ENCODE measurements around the gene ARHGEF2.

Gene ARHGEF2

DNA sequence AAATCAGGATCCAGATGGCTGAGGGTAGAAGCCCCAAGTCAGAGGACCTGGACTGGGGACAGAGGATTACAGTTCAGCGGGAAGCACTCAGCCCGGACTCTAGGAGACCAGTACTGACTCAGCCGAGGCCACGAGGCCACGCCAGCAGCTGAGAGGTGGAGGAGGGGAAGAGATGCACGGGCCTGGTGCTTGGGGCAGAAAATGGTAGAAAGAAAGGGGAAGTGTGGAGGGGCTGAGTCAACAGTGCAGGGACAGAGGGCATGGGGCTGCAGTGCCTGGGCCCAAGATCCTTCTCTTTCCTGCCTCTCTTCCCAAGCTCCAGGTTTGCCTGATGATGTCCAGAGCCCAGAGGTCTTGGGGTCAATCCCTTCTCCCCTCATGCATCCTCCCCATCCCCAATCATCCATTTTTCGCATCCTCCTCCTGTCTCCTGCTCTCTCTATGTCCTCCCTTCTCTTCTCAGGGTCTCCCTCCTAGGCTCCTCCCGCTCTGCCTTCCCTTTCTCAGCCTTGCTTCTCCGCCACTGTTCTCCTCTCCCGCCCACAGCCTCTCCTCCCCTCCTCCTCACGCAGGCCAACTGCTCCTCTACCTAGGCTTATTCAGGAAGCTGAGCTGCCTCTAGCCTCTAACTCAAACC lies 7.7 kb downstream of the ARHGEF2 start:
- DNase-seq, result peak; percentile 40

DNA sequence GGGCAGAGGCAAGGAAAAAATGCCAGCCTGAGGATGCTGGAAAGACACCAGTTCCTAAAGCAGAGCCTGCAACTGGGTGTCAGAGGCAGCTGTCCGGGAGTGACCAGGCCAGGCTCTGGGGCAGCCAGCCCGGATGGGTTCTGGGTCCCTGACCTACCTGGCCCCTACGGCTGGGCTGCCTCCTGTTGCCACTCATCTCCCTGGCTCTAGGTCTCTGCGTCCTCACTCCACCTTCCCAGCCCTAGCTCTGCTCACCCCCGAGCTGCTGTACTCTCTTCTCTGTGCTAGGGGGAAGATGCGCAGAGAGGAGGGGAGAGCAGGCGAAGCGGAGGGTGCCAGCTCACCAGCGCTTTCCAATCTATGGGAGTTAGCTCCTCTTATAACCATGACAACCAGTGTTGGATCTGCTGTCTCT lies 9.0 kb downstream of the ARHGEF2 start:
- DNase-seq, result no peak

DNA sequence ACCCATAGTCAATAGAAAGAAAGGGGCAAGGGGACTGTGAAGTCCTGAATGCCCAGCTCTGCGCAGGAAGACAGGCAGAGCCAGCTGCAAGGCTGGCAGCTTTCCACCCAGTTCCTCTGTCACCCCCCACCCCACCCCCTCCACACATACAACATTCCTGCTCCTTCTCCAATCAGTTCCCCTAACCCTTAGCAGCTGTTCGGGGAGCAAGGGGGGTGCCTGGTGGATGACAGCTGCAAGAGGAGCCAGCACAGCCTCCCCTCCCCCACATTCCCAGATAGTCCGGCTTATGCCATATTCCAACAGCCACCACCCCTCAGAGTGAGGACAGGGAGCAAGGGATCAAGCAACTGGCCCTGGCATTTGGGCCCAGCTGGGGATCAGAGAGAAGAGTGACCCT lies 9.7 kb downstream of the ARHGEF2 start:
- no peak for DNase-seq

DNA sequence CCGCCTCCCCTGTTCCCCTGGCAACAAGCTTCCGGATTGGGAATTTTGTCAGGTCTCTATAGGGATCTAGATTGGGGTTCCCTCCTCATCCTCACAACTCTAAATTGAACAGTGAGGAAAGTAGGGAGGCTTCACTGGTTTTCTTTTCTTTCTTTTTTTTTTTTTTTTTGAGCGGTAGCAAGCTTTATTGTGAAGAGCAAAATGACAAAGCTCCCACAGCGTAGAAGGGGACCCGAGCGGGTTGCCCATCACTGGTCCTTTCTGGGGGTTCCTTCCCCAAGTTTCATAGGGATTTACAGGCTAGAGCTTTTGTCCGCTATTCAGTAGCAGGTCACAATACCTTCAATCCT lies 10.3 kb downstream of the ARHGEF2 start:
- DNase-seq, result no peak

DNA sequence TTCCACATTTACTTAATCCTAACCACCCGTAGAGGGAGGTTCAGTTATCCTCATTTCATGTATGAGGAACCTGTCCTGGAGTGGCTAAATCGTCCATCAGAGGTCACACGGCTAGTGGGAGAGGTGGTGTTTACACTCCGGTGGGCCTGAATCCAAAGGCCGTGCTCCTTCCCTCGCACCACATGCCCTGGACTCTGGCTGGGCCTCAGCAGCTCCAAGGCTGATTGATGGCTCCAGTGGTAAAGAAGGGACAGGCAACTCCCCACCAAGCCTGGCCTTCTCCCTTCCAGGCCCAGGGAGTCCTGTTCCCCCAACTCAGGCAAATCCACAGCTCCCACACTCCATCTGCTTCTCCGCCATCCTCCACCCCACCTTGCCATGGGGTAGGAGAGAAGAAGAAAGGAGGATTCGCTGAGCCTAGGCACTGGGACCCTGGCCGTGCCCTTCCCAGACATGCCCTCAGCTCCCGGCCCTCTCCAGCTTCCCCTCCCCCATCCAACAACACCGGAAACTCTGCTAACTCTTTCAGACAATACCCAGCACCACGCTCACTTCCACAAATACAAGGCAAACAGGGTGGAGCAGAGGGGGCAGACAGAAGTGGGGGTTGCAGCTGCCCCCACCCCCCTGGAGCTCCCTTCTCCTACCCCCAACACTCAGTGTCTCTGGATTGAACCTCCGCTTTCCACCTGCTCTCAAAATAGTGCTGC lies 10.9 kb downstream of the ARHGEF2 start:
- no peak for DNase-seq

DNA sequence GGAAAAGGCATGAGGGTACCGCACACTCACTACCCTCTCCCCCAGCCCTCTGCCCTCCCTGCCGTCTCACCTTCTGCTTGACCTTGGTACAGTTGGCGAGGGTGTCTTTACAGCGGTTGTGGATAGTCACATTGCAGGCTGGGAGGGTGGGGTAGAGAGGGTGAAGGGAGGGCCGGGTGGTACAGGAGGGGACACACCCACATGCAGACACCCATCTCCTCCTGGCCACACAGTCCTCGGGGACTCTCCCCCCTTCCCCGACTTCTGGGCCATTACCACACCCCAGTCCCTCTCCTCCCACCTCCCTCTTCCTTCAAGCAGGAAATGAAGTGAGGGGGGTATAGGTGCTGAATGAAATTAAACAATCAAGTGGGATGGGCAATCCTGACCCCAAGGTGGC lies 11.6 kb downstream of the ARHGEF2 start:
- no peak for DNase-seq

DNA sequence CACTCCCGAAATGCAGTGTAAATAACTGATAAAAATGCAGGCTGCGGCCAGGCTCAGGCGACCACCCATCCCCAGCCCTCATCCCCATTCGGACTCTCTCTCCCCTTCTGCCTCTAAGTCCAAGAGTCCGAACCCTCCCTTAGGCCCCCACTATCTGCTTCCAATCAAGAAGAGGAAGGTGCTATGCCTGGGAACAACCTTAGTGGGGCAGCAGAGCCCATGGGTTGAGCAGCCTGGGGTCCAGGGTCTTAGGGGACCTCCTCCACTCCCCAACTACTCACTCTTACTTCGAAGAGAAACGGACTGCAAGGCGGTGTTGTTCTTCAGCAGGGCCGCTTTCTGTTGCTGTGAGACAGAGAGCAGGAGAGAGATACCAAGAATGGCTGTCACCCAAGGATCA lies 12.2 kb downstream of the ARHGEF2 start:
- DNase-seq, result no peak

DNA sequence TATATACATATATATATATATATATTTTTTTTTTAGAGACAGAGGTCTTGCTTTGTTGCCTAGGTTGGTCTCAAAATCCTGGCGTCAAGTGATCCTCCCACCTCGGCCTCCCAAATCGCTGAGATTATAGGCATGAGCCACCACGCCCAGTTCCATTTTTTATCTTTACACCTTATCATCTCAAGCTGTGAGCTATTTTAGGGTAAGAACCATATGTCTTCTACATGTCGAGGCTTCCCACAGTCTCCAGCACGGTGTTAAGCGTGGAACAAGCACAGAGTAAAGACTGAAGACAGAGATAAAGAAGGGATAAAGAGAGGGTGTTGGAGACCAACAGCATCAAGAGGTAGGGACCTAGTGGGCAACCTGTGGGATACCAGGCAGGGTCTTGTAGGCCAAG lies 14.2 kb downstream of the ARHGEF2 start:
- DNase-seq, result no peak

DNA sequence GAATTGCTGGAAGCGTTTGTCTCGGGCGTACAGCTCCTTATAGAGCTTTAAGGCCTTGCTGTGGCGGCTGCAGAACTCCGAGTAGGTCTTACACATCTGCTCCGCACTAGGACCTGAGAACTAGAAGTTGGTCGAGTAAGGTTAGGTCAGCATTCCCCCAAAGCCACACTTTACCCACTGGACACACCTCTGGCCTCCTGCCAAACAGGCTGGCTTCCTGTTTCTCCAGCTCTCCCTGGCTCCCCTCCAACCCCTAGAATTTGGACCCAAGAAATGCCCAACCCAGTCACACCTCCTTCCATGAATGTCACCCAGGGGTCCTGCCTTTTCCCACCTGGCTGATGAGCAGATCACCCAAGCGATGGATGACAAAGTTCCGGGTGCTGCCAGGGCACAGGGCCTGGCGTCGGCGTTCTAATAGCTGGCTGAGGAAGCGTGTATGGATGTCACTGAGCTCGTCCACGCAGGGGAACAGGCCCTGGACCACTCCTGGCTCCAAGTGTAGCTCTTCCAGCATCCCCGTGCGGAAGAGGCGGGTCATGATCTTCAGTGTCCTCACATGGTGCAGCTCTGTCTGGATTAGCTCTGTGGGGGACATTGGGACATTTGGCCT lies 15.6 kb downstream of the ARHGEF2 start:
- DNase-seq, result no peak

DNA sequence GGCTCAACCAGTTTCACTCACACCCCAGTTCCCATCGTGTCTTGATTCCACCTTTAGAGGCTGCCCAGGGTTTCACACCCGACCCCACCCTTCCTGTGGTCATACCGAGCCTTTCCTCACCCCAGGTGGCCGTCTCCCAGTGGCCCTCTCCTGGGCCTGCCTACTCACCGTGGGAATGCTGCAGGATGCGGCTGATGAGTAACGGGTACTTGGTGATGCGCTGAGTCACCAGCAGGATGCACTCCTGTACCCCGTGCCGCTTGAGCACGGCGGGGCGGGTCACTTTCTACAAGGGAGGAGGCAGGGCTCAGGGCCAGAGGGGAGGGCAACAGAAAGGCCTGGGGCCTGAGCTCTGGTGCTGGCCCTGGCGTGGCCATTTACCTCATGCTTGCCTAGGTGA lies 16.4 kb downstream of the ARHGEF2 start:
- DNase-seq, result no peak

DNA sequence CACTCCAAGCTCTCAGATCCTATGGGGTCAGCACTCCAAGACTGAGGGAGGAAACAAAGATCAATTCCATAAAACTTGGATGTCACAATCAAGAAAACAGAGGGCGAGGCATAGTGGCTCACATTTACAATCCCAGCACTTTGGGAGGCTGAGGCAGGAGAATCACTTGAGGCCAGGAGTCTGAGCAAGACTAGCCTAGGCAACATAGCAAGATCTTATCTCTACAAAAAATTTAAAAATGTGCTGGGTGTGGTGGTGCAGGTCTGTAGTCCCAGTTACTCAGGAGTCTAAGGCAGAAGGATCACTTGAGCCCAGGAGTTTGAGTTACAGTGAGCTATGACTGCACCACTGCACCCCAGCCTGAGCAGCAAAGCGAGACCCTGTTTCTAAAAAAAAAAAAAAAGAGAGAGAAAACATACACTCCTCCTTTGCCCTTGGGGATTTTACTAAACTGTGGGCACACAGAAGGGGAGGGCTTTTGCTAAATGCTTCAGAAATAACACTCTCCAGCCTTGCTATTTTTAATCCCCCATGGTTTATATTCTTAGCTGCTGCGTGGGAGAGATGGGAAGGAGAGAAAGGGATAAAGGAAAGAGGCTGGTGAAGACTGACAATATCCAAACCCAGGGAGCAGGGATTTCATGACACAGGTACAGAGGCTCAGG lies 18.1 kb downstream of the ARHGEF2 start:
- DNase-seq, result no peak

DNA sequence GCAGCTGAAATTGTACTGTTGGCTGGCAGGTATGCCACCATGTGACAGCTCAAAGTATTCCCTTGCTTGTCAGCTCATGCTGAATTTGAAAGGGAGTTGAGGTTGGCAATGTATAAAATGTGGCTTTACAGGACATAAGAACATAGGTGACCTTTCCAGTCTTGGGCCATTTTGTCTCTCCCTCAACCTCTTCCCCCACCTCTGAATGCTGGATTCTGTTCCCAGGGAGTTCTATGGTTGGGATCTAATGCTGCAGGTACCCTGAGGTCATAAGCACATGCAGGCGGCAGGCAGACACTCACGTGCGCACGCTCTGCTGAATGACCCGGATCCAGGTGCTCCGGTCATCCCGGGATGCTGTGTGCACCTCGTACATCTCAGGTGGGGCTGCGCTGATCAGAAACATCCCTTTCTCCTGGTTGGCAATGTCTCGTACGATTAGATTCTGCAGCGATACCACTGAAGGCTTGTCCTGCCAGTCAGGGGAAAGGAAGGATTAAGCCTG lies 20.9 kb downstream of the ARHGEF2 start:
- no peak for DNase-seq

DNA sequence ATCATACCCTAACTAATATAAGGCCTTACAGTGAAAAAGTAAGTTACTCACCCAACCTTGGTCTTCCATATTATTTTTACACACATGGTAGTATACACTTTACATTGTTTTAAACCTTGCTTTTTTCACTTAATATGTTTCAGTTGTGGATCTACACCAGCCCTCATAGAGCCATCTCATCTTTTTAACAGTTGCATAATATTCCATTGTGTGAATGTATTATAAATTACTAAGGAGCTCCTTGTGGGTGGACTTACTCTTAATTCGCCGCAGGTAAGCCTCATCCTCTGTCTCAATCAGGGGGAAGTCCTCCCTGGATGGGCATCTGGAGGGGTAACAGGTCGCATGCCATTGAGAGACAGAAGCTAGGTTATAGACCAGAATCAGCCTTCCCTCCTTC lies 23.7 kb downstream of the ARHGEF2 start:
- no peak for DNase-seq

DNA sequence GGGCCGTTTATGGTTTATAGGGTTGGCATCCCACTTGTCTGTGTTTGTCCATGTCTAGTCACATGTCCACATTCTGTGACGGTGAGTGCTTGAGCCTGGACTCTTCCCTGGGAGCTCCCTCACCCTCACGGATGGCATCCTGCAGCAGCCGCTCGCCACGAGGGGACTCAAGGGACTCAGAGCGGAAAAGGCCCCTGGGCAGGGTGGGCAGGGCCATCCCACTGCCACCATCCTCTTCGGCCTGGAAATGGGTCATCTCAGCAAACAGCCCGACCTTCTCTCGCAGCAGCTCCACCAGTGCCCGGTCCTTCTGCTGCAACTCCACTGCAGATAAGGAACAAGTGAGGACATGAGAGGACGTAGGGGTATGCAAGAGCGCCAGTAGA lies 25.8 kb downstream of the ARHGEF2 start:
- no peak for DNase-seq

DNA sequence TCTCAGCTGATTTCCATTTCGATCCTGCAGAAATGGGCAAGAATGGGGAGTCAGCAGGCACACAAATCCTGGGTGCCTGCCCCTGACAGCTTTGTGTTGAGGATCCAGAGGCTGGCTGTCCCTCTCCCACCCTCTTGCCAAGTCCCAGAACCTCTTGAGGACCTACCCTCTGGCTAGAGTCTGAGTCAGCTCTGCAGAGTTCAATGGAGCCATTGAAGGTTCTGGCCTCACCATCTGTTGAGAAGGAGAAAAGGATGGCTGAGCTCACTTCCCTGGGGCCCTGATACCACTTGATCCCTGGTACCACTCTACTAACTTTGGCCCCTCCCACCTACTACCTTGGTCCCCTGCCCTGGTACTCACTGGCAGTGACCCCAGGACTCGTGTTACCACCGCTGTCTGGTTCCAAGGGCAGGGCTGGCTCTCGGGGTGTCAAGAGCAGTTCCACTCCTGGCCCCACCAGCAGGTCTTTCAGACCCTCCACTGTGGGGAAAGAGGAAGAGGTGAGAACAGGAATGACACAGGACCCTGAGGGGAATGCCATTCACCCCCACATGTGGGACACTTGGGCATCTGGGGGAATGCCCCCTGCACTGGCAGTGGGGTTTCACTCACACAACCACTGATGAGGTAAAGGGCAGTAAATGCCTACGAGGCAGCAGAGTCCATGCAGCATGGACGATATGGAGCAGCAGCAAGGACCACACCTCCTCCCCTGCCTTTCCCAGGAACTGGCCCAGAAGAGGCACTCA lies 26.4 kb downstream of the ARHGEF2 start:
- DNase-seq, result no peak

DNA sequence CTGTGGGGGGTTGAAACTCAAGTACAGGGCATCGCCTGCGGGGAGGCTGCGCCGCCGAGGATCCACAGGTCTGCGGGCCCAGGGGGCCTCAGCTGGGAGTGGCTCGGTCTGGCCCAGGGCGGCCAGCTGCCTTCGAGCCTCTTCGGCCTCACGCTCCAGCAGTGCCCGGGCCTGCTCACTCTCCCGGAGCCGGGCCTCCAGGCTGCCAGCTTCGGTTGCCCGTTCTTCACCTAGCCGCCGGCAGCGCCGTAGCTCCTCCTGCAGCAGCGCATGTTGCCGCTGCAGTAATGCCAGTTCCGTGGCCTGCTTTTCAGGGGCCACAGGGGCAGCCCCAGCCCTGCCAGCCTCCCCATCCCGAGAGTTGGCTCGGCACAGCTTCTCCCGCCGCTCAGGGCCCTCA lies 27.5 kb downstream of the ARHGEF2 start:
- no peak for DNase-seq

DNA sequence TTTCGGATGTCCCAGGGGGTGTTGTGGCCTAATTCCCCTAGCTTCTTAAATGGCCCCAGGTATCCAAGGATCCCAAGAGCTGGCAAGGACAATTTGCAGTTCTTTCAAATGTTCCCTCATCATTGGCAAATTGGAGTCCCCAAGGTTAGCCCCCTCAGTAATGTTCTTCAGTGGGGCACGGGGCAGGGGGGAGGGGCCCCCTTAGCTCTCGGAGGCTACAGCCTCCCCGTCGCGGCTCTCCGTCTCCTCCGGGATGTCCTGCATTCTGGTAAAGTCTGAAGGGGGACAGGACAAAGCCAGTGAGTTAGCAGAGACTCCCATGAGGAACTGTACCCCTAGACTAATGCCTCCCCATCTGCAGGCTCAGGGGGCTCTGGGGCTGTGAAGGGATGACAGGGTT lies 30.6 kb downstream of the ARHGEF2 start:
- DNase-seq, result no peak

DNA sequence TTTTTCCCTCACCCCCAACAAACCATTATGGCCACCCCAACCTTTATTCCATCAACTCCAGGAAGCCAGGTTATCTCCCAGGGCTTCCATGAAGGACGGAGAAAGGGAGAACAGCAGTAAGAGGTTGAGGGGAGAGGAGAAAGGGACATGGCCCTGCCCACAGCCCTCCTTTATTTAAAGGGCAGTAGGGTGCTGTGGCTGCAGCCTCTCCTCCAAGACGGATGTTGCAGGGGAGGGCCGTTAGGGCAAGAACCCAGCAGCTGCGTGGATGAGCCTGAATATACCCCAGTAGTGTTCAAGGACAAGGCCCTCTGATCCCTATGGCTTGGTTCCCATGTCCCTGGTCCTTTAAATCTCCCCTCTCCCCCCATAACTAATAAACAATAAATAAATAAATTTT lies 31.1 kb downstream of the ARHGEF2 start:
- DNase-seq, result no peak

DNA sequence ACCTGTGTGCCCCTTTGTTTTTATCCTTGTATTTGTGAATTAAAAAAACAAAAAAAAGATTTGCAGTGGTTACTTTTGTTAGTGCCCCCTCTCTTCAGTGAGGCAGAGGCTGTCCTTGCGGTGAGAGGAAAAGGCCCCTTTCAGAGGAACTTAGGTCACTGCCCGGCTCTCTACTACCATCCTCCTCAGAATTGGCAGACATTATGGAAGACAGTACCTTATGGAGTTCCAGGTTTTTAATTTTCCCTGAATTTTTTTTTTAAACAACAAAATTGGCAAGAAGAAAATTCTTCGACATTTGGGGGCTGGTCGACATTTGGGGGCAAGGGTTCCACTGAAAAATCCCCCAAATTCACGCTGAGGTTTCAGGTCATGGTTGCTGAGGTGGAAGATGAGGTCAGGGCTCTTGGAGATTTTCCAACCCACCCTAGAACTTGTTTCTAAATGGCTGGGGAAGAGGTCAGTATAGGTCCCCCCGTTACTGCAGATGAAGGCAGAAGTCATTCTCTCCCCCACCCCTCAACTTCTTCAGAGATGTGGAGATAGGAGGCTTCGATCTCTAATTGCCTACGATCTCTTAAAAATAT lies 31.6 kb downstream of the ARHGEF2 start:
- no peak for DNase-seq

DNA sequence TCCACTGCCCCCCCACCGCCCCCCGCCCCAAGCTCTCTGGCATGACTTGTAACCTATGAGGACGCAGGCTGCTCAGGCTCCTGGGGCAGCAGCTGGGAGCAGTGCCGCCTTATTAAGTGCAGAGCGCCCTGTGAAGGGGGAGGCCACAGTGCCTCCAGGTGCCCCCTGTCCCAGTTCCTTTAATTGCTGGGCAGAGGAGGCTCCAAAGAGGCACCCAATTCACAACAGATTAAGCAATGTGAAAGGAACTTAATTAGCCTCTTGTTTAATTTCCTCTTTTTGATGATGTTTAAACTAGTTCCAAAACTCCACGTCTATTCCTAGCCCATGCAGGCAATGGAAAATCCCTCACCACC lies 33.9 kb downstream of the ARHGEF2 start:
- no peak for DNase-seq

DNA sequence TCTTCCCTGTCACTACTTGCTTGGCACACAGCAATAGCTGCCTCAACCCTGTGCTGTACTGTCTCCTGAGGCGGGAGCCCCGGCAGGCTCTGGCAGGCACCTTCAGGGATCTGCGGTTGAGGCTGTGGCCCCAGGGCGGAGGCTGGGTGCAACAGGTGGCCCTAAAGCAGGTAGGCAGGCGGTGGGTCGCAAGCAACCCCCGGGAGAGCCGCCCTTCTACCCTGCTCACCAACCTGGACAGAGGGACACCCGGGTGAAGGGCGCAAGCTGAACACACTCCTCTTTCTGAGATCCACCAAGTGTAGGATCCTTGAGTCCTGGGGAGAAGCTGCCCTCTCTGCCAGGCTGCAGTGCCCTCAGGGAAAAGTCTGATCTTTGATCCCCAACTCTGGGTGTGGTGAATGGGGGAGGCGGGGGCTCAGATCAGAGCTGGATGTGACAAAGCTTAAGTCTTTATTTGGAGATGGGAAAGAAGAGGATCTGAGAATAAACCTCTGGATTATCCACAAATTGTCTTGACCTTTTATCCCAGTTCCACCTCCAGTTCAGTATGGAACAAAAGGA lies 35.7 kb downstream of the ARHGEF2 start:
- no peak for DNase-seq

DNA sequence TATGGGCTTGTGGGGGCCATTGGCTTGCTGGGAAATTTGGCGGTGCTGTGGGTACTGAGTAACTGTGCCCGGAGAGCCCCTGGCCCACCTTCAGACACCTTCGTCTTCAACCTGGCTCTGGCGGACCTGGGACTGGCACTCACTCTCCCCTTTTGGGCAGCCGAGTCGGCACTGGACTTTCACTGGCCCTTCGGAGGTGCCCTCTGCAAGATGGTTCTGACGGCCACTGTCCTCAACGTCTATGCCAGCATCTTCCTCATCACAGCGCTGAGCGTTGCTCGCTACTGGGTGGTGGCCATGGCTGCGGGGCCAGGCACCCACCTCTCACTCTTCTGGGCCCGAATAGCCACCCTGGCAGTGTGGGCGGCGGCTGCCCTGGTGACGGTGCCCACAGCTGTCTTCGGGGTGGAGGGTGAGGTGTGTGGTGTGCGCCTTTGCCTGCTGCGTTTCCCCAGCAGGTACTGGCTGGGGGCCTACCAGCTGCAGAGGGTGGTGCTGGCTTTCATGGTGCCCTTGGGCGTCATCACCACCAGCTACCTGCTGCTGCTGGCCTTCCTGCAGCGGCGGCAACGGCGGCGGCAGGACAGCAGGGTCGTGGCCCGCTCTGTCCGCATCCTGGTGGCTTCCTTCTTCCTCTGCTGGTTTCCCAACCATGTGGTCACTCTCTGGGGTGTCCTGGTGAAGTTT lies 36.4 kb downstream of the ARHGEF2 start:
- no peak for DNase-seq

Measured in activated naive CD4-positive, alpha-beta T cell treated with Interleukin-2 at 50 U/mL for 16 hours (primary cell).